Astrocyte of the cerebellum (primary cell): ENCODE measurements around the gene FOXS1.

Source experiments
- DNase-seq: peaks from one replicate; pipeline ENCODE4 v3.0.0-alpha.2; 2011; ENCODE audit warnings: low read depth
- H3K4me3 ChIP-seq: 2 replicates; pipeline ENCODE4 v1.5.1; 2011; ENCODE audit warnings: mild to moderate bottlenecking, low read depth, low read length, moderate library complexity
- CTCF ChIP-seq: IDR thresholded peaks from 2 replicates; pipeline ENCODE4 v1.5.1; 2012; ENCODE audit warnings: low read length, low read depth, moderate library complexity, mild to moderate bottlenecking; ENCODE audit errors: missing control alignments
- in situ Hi-C: cut with HindIII; loops from 2 replicates; pipeline ENCODE4 v1.10.0; 2017; ENCODE audit warnings: low sequenced_read_pairs

The FOXS1 gene

GRCh38 chr20:31845300-31845863 lies at the start of gene FOXS1:
Gene FOXS1, minus strand, starts transcription at chr20:31845604. Its CDS starts 62 bp downstream, at chr20:31845542.
- in situ Hi-C loops = loop anchor here (10.0 kb wide), 1 partner anchor 239 kb away; no protein-coding TSS in a partner anchor
- no peak within 1 kb of the TSS for H3K4me3 ChIP-seq
- no peak for DNase-seq
- no peak for TF ChIP-seq CTCF

- no peak for TF ChIP-seq CTCF
- no peak overlapping the region for H3K4me3 ChIP-seq
- DNase-seq = no peak
- in situ Hi-C loops = no loop called here
Observed at GRCh38 chr20:31890646-31891045, 45.2 kb upstream of the FOXS1 start.

- DNase-seq = no peak
- in situ Hi-C loops = loop anchor here (5.0 kb wide), 1 partner anchor 58 kb away; no protein-coding TSS in a partner anchor
- H3K4me3 ChIP-seq = no peak overlapping the region
- no peak for TF ChIP-seq CTCF
Observed at GRCh38 chr20:31883829-31884228, 38.4 kb upstream of the FOXS1 start.

GRCh38 chr20:31881945-31882344 lies 36.5 kb upstream of the FOXS1 start:
- TF ChIP-seq CTCF = no peak
- in situ Hi-C loops = loop anchor here (5.0 kb wide), 1 partner anchor 60 kb away; no protein-coding TSS in a partner anchor
- DNase-seq = no peak
- no peak overlapping the region for H3K4me3 ChIP-seq

GRCh38 chr20:31879143-31879987 lies 34.0 kb upstream of the FOXS1 start:
- in situ Hi-C loops = no loop called here
- DNase-seq = peak; percentile 82
- peak; percentile 13 for TF ChIP-seq CTCF
- peak overlapping the region; percentile 58 for H3K4me3 ChIP-seq

GRCh38 chr20:31877684-31878083 lies 32.3 kb upstream of the FOXS1 start:
- H3K4me3 ChIP-seq = no peak overlapping the region
- DNase-seq = no peak
- in situ Hi-C loops = no loop called here
- TF ChIP-seq CTCF = no peak
